OCI-LY7 (cell line): Measurements from ENCODE around the gene PSME3IP1.

ENCODE experiments used
- EZH2phosphoT487 ChIP-seq: fragments of 200-600 bp; sonication (generic); IDR thresholded peaks from 2 replicates; pipeline ENCODE4 v1.6.1; 2018; ENCODE audit warnings: low read depth, borderline replicate concordance, mild to moderate bottlenecking, mixed run types, antibody characterized with exemption, low read length, moderate library complexity, mixed read lengths
- TF ChIP-seq, protein P1 (sequence below): fragments of 200-600 bp; sonication (generic); conservative IDR thresholded peaks from 2 replicates; pipeline ENCODE4 v1.5.1; 2014; ENCODE audit warnings: mild to moderate bottlenecking, antibody characterized with exemption, low read length, moderate library complexity, mixed read lengths

DNA sequence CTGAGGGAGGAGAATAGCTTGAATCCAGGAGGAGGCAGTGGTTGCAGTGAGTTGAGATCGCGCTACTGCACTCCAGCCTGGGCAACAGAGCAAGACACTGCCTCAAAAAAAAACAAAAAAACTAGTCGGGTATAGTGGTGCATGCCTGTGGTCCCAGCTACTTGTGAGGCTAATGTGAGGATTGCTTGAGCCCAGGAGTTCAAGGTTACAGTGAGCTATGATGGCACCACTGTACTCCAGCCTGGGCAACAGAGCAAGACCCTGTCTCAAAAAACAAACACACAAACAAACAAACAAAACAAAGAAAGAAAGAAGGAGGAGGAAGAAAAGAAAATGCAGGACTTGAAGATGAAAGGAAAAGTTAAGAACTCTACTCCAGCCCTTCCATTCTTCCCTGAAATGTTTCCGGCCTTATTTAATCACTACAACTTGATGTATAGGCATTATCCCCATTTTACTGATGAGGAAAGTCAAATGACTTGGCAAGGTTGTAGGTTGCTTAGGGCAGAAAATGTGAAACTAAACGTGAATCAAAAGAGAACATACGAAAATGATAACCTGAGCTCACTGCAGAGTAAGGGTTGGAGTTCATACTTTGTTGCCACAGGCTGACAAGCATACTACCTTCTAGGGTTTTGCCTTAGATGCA lies 30.0 kb downstream of the PSME3IP1 start:
- TF ChIP-seq, protein P1, sequence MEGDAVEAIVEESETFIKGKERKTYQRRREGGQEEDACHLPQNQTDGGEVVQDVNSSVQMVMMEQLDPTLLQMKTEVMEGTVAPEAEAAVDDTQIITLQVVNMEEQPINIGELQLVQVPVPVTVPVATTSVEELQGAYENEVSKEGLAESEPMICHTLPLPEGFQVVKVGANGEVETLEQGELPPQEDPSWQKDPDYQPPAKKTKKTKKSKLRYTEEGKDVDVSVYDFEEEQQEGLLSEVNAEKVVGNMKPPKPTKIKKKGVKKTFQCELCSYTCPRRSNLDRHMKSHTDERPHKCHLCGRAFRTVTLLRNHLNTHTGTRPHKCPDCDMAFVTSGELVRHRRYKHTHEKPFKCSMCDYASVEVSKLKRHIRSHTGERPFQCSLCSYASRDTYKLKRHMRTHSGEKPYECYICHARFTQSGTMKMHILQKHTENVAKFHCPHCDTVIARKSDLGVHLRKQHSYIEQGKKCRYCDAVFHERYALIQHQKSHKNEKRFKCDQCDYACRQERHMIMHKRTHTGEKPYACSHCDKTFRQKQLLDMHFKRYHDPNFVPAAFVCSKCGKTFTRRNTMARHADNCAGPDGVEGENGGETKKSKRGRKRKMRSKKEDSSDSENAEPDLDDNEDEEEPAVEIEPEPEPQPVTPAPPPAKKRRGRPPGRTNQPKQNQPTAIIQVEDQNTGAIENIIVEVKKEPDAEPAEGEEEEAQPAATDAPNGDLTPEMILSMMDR, result no peak
- TF ChIP-seq EZH2phosphoT487, result no peak
